ENCODE data around the gene FBP2. TPM values are rescaled to one million over a fixed set of nuclear protein-coding genes. Genes with fewer than 3 reads are reported as not detected.
A peak's percentile ranks its signal among the peaks of the same experiment; 100 is the strongest.
"Not testable (repeated sequence)": the region's sequence is repeated elsewhere in the genome, so short reads cannot be mapped to it uniquely, and the experiment has no call there.

FBP2 gene
- total RNA-seq, 2 donors from 2014 or later = not detected

- Histone ChIP-seq H3K27ac (peak overlapping the region in 1 of 2 donors; percentile 32), H3K27me3 (no peaks in the 10 kb centered on the region), H3K9me3 (no peaks in the 10 kb centered on the region), H3K4me1 (no peaks in the 10 kb centered on the region), H3K4me3 (no peak overlapping the region), H3K36me3 (no peaks in the 10 kb centered on the region)
- DNase-seq (ENCODE audit: low spot score) = no peak
- TF ChIP-seq, protein P1, sequence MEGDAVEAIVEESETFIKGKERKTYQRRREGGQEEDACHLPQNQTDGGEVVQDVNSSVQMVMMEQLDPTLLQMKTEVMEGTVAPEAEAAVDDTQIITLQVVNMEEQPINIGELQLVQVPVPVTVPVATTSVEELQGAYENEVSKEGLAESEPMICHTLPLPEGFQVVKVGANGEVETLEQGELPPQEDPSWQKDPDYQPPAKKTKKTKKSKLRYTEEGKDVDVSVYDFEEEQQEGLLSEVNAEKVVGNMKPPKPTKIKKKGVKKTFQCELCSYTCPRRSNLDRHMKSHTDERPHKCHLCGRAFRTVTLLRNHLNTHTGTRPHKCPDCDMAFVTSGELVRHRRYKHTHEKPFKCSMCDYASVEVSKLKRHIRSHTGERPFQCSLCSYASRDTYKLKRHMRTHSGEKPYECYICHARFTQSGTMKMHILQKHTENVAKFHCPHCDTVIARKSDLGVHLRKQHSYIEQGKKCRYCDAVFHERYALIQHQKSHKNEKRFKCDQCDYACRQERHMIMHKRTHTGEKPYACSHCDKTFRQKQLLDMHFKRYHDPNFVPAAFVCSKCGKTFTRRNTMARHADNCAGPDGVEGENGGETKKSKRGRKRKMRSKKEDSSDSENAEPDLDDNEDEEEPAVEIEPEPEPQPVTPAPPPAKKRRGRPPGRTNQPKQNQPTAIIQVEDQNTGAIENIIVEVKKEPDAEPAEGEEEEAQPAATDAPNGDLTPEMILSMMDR (IDR thresholded peaks at IDR 0.05) = no peak
These were observed 25.3 kb downstream of the FBP2 start for GRCh38 chr9:94568250-94568889.

DNA sequence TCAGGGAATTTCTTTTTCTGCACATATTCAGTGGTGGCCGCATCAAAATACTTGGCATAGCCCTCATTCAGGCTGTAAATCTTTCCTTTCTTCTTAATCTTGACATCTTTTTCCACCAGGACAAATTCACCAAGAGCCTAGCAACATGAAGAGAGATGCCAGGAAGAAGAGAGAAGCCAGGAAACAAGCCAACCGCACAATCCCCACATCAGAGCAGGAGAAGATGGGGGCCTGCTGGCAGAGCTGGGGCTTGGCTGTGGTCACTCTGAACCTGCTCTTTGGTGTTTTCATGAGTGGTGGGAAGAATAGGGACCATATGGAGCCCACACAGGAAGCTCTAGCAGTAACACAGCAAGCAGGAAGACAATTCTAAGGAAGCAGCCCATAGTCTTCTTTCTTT is 26.4 kb downstream of the FBP2 start:
- H3K4me1 ChIP-seq = no peaks in the 10 kb centered on the region
- no peak for DNase-seq (ENCODE audit: low spot score)
- TF ChIP-seq, protein P1 (IDR thresholded peaks at IDR 0.05) = no peak
- H3K27ac ChIP-seq = no peak overlapping the region
- no peaks in the 10 kb centered on the region for H3K9me3 ChIP-seq
- no peak overlapping the region for H3K4me3 ChIP-seq
- no peaks in the 10 kb centered on the region for H3K27me3 ChIP-seq
- no peaks in the 10 kb centered on the region for H3K36me3 ChIP-seq

DNA sequence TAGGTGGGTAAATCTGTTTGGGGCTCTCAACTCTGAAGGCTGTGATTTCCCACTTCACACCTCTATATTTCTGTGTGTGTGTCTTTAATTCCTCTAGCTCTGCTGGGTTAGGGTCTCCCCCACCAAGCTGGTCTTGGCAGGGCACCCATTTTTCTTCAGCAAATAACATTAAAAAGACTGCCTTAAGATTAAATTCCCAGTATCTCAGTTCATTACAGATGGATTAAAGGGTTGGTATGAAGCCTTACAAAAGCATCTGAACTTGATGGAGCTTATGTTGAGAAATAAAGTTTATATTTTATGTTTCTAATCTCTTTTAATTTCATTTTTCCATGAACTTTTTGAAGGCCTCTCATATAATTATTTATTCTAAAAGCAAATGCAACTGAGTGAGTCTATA is 27.1 kb downstream of the FBP2 start:
- no peak overlapping the region for H3K27ac ChIP-seq
- TF ChIP-seq, protein P1 (IDR thresholded peaks at IDR 0.05) = no peak
- H3K27me3 ChIP-seq = no peaks in the 10 kb centered on the region
- no peak overlapping the region for H3K4me3 ChIP-seq
- DNase-seq (ENCODE audit: low spot score) = no peak
- H3K9me3 ChIP-seq = no peaks in the 10 kb centered on the region
- H3K36me3 ChIP-seq = no peaks in the 10 kb centered on the region
- H3K4me1 ChIP-seq = no peaks in the 10 kb centered on the region

- H3K27me3 ChIP-seq, H3K27ac ChIP-seq: not testable (repeated sequence)
These were observed 29.3 kb downstream of the FBP2 start for GRCh38 chr9:94564279-94564678.

DNA sequence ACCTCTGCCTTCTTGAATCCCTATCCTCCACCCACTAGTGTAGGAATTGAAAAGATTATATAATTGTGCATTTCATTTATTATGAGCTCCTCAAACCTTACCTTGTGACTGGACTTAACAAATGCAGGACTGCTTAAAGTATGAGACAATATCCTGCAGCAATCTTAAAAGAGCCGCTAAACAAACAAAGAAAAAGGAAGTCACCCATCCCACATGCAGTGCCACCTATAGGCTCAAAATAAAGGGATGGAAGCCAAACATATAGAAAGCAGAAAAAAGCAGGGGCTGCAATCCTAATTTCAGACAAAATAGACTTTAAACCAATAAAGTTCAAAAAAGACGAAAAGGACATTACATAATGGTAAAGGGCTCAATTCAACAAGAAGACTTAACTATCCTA is 30.1 kb downstream of the FBP2 start:
- H3K36me3 ChIP-seq = no peaks in the 10 kb centered on the region
- no peaks in the 10 kb centered on the region for H3K27me3 ChIP-seq
- TF ChIP-seq, protein P1 (IDR thresholded peaks at IDR 0.05) = no peak
- H3K4me3 ChIP-seq = no peak overlapping the region
- H3K4me1 ChIP-seq = no peaks in the 10 kb centered on the region
- no peak for DNase-seq (ENCODE audit: low spot score)
- H3K9me3 ChIP-seq = no peaks in the 10 kb centered on the region
- no peak overlapping the region for H3K27ac ChIP-seq

More at GRCh38 chr9:94564279-94564678, 29.3 kb downstream of the FBP2 start:
- not testable (repeated sequence) for H3K36me3 ChIP-seq; H3K4me3 ChIP-seq; H3K4me1 ChIP-seq; DNase-seq (ENCODE audit: low spot score); H3K9me3 ChIP-seq

DNA sequence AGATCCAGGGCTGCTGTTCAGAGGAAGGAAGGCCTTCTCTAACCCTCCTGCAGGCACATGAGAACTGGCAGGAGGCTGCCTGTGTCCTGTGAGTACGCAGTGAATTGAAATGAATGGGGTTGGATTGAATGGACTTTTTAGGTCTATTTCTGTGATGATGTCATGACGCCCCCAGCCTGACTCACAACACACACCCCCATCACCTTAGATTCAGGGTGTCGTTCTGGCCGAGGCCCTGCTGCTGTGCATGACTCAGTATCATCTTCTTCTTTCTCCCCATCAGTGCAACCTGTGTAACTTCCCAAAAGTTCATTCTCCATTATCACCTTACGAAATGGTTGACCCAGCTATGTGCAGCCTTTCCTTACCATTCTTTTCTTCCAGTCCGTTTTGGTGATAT is 33.4 kb downstream of the FBP2 start:
- TF ChIP-seq, protein P1 (IDR thresholded peaks at IDR 0.05) = no peak
- Histone ChIP-seq H3K27me3 (no peaks in the 10 kb centered on the region), H3K36me3 (no peaks in the 10 kb centered on the region), H3K27ac (no peak overlapping the region), H3K9me3 (no peaks in the 10 kb centered on the region), H3K4me3 (no peak overlapping the region), H3K4me1 (no peaks in the 10 kb centered on the region)
- no peak for DNase-seq (ENCODE audit: low spot score)
